Glutamatergic neuron (in vitro differentiated cells): ENCODE results near the gene CFAP97D2. TPM values are rescaled to one million over a fixed set of nuclear protein-coding genes. Genes with fewer than 3 reads are reported as not detected.
"Not testable (repeated sequence)": the region's sequence is repeated elsewhere in the genome, so short reads cannot be mapped to it uniquely, and the experiment has no call there.

Source experiments
- DNase-seq: peaks from one replicate; pipeline ENCODE4 v3.0.0; 2022
- H3K27ac Mint-ChIP-seq: one replicate; pipeline ENCODE4 v1.8.0; 2020; ENCODE audit warnings: mild to moderate bottlenecking, mixed read lengths, inconsistent platforms; ENCODE audit not compliant: unreplicated experiment
- H3K27me3 Mint-ChIP-seq: one replicate; pipeline ENCODE4 v1.8.0; 2020; ENCODE audit warnings: mild to moderate bottlenecking, moderate library complexity, mixed read lengths, inconsistent platforms; ENCODE audit not compliant: unreplicated experiment
- H3K36me3 Mint-ChIP-seq: one replicate; pipeline ENCODE4 v1.8.0; 2020; ENCODE audit warnings: mild to moderate bottlenecking, mixed read lengths, inconsistent platforms; ENCODE audit not compliant: unreplicated experiment
- H3K4me1 Mint-ChIP-seq: one replicate; pipeline ENCODE4 v1.8.0; 2020; ENCODE audit warnings: mild to moderate bottlenecking, low read depth, mixed read lengths, inconsistent platforms; ENCODE audit not compliant: unreplicated experiment
- H3K4me3 Mint-ChIP-seq: one replicate; pipeline ENCODE4 v1.8.0; 2020; ENCODE audit warnings: mild to moderate bottlenecking, mixed read lengths, inconsistent platforms; ENCODE audit not compliant: unreplicated experiment
- H3K9me3 Mint-ChIP-seq: one replicate; pipeline ENCODE4 v1.8.0; 2020; ENCODE audit warnings: mild to moderate bottlenecking, moderate library complexity, mixed read lengths, inconsistent platforms; ENCODE audit not compliant: unreplicated experiment
- CTCF ChIP-seq: fragments of 200-600 bp; sonication (generic); IDR thresholded peaks from one replicate; pipeline ENCODE4 v1.5.0; 2021; ENCODE audit not compliant: partially characterized antibody, unreplicated experiment
- total RNA-seq: library from RNA; stranded (reverse); fragmentation: NEBNext Ultra II Directional; extraction: Animal tissue kit (Norgen Biotek cat#: 25700); gene quantifications from one replicate; pipeline ENCODE4 v1.2.1, GENCODE V29; 2021; ENCODE audit not compliant: unreplicated experiment

The CFAP97D2 gene
- total RNA-seq, 1 donor from 2014 or later: not detected

- Mint-ChIP-seq H3K9me3 (no peaks in the 10 kb centered on the region), H3K27me3 (no peaks in the 10 kb centered on the region), H3K4me1 (peaks cover 4% of the 10 kb centered on the region), H3K36me3 (no peaks in the 10 kb centered on the region), H3K4me3 (no peak overlapping the region), H3K27ac (no peak overlapping the region)
- no peak for DNase-seq
- TF ChIP-seq CTCF: no peak
These were observed 81.8 kb downstream of the CFAP97D2 start for GRCh38 chr13:114260814-114261213.

- no peak overlapping the region for H3K27ac Mint-ChIP-seq
- H3K4me3 Mint-ChIP-seq: no peak overlapping the region
- H3K4me1 Mint-ChIP-seq: peaks cover 1% of the 10 kb centered on the region
- no peaks in the 10 kb centered on the region for H3K9me3 Mint-ChIP-seq
- no peak for DNase-seq
- no peaks in the 10 kb centered on the region for H3K27me3 Mint-ChIP-seq
- TF ChIP-seq CTCF: no peak
- no peaks in the 10 kb centered on the region for H3K36me3 Mint-ChIP-seq
These were observed 82.4 kb downstream of the CFAP97D2 start for GRCh38 chr13:114261328-114261965.

GRCh38 chr13:114263578-114263977, 84.5 kb downstream of the CFAP97D2 start:
- H3K36me3 Mint-ChIP-seq: no peaks in the 10 kb centered on the region
- no peaks in the 10 kb centered on the region for H3K4me1 Mint-ChIP-seq
- no peak overlapping the region for H3K27ac Mint-ChIP-seq
- no peaks in the 10 kb centered on the region for H3K9me3 Mint-ChIP-seq
- no peaks in the 10 kb centered on the region for H3K27me3 Mint-ChIP-seq
- no peak for DNase-seq
- no peak overlapping the region for H3K4me3 Mint-ChIP-seq
- no peak for TF ChIP-seq CTCF

- not testable (repeated sequence) for H3K4me1 Mint-ChIP-seq, H3K9me3 Mint-ChIP-seq, H3K27ac Mint-ChIP-seq, DNase-seq, H3K36me3 Mint-ChIP-seq, H3K4me3 Mint-ChIP-seq, H3K27me3 Mint-ChIP-seq
These were observed 85.3 kb downstream of the CFAP97D2 start for GRCh38 chr13:114264313-114264712.

- H3K27ac Mint-ChIP-seq: no peak overlapping the region
These were observed 86.0 kb downstream of the CFAP97D2 start for GRCh38 chr13:114264886-114265611.

More at GRCh38 chr13:114264886-114265611, 86.0 kb downstream of the CFAP97D2 start:
- DNase-seq: no peak
- no peak for TF ChIP-seq CTCF
- Mint-ChIP-seq H3K36me3 (peaks cover 2% of the 10 kb centered on the region), H3K4me3 (no peak overlapping the region), H3K9me3 (no peaks in the 10 kb centered on the region), H3K4me1 (no peaks in the 10 kb centered on the region), H3K27me3 (no peaks in the 10 kb centered on the region)
